Measurements from ENCODE around the gene STK10.

STK10 gene

GRCh38 chr5:172004824-172005237 lies 183.2 kb downstream of the STK10 start:
- DNase-seq, result no peak

DNA sequence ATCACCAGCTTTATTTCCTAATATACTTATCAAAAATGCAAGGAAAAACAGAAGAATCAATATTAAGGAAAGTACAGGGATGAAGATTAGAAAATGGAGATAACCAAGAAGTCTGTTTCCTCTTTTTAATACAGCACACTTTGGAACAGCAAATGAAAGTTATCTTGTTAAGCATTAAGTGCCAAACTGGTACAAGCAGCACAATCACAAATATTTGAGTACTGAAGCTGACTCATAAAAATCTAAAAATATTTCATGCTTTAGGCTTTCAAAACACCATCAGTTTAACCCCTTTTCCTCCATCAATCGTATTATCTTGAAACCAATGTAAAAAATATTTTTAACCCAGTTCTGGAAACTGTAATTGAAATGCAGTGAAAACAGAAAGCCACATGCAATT lies 184.3 kb downstream of the STK10 start:
- DNase-seq, result no peak

DNA sequence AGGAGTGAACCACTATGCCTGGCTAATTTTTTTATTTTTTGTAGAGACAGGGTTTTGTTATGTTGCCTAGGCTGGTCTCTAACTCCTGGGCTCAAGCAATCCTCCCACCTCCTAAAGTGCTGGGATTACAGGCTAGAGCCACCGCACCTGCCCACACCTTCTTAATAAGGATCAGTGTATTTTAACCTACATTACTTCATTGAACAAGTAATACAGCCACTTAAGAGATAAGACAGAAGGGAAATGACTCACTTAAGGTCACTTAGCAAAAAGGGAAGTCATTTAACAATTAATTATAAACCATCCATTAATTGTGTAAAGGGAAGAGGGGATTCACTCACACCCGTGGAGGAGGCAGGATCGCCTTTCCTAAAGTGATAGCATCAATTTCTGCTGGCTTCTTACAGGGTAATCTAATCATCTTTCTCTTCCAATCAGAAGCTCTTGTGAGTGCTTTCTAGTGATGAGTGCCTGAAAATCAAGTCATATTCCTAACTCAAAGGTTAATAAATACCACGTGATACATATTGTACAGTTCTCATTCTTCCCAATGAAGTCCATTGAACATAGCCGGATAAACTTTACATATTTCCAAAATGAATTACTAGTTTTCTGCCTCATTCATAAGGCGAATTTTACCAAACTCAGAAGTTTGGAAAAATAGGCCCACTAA lies 185.0 kb downstream of the STK10 start:
- DNase-seq, result no peak

DNA sequence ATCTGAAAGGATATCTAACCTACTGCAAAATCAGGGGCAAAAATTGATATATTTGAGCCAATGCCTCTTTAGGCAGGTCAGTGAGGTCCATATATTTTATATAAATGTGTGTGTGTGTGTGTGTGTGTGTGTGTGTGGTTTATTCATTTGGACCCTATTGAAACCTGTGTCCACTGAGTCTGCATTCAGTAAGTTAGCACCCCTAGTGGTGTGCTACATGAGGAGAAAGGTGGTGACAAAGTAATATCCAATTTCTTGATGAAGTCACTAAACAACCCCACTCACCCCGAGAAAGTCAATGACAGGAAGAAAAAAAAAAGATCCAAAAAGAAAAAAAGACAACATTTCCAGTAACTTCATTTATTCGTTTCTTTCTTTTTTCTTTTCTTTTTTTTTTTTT lies 185.7 kb downstream of the STK10 start:
- DNase-seq, result no peak

GRCh38 chr5:171999877-172000276 lies 188.1 kb downstream of the STK10 start:
- DNase-seq, result no peak

GRCh38 chr5:171999100-171999499 lies 188.9 kb downstream of the STK10 start:
- no peak for DNase-seq

- DNase-seq, result no peak
Measured at GRCh38 chr5:171997011-171997410, 191.0 kb downstream of the STK10 start.

DNA sequence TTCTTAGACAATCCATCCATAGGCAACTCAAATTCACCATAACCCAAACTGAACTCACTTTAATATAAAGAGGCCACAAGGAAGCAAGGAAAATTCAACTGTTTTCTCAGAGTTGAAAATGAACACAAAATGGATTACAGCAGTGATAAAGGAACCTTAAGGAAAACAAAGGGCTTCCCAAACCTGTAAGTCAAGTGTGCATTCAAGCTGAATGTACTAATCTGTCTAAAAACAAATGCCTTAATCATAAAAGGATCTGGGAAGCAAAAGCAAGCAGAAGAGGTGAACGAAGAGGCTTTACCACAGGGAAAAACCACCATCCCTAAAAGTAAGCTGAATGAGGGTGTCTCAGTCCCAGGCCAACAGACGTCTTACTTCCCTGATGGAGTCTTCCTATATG lies 195.2 kb downstream of the STK10 start:
- DNase-seq, result no peak

- DNase-seq, result no peak
Measured at GRCh38 chr5:171992305-171992704, 195.7 kb downstream of the STK10 start.
